Testis (tissue), 3 donors: ENCODE results near the gene PDE6B. TPM values are rescaled to one million over a fixed set of nuclear protein-coding genes. Genes with fewer than 3 reads are reported as not detected.
"Not testable (repeated sequence)": the region's sequence is repeated elsewhere in the genome, so short reads cannot be mapped to it uniquely, and the experiment has no call there.

ENCODE experiments used
- DNase-seq: peaks from one replicate; pipeline ENCODE4 v3.0.0-alpha.2; 2019
- H3K27ac ChIP-seq, 2 donors: fragments of 200-600 bp; sonication (generic); one replicate each; pipeline ENCODE4 v1.5.1; 2019
- H3K27me3 ChIP-seq: fragments of 200-600 bp; sonication (generic); one replicate; pipeline ENCODE4 v1.5.1; 2019
- H3K36me3 ChIP-seq: fragments of 200-600 bp; sonication (generic); one replicate; pipeline ENCODE4 v1.5.1; 2017; ENCODE audit warnings: low read depth; ENCODE audit errors: missing control alignments
- H3K4me1 ChIP-seq: fragments of 200-600 bp; sonication (generic); one replicate; pipeline ENCODE4 v1.5.1; 2019
- H3K4me3 ChIP-seq, 2 donors: fragments of 200-600 bp; sonication (generic); one replicate each; pipeline ENCODE4 v1.5.1; 2017 to 2019
- H3K9me3 ChIP-seq: fragments of 200-600 bp; sonication (generic); one replicate; pipeline ENCODE4 v1.5.1; 2017
- CTCF ChIP-seq, 3 experiments: fragments of 450-650 bp in 2 of 3; fragments of 200-600 bp in 1 of 3; sonication (generic) in 1 of 3; IDR thresholded peaks; one replicate each; pipeline ENCODE4 v1.5.1; 2016 to 2019; ENCODE audit warnings: antibody characterized with exemption in 3 of 3, mild to moderate bottlenecking in 2 of 3, moderate library complexity in 1 of 3
- POLR2A ChIP-seq: fragments of 450-650 bp; IDR thresholded peaks from one replicate; pipeline ENCODE4 v1.6.1; 2017; ENCODE audit warnings: antibody characterized with exemption, mild to moderate bottlenecking, moderate library complexity
- WGBS, 2 donors: methylation state at CpG; one replicate each; pipeline ENCODE4 v1.1.5; 2018; 5-methylcytosine and 5-hydroxymethylcytosine counted together
- intact Hi-C: fragments of 100-400 bp; cut with DNase I; formaldehyde crosslinking; loops from one replicate; pipeline ENCODE4 v1.15.1; 2023; ENCODE audit warnings: low total_unique reads
- polyA plus RNA-seq: library from polyadenylated mRNA; stranded (reverse); fragments of 350-450 nt; fragmentation: Illumina TruSeq; extraction: RNeasy Lipid Tissue Mini Kit (QIAGEN cat#74804); gene quantifications from one replicate; pipeline ENCODE4 v1.2.3, GENCODE V29; 2014; ENCODE audit warnings: low read depth, low replicate concordance; ENCODE audit not compliant: insufficient read depth
- total RNA-seq, 2 donors: library from RNA; depleted of rRNA; stranded (reverse); fragments of >200 nt; gene quantifications; one replicate each; pipeline ENCODE4 v1.2.3, GENCODE V29; 2016

The PDE6B gene
- total and polyA plus RNA-seq, 3 donors from 2014 or later: 5.9 to 11.4 (median 5.9) TPM

- Histone ChIP-seq H3K27me3 (no peaks in the 10 kb centered on the region), H3K27ac (no peak overlapping the region), H3K4me3 (no peak overlapping the region), H3K9me3 (no peaks in the 10 kb centered on the region), H3K36me3 (no peaks in the 10 kb centered on the region), H3K4me1 (peaks cover 5% of the 10 kb centered on the region)
- intact Hi-C loops: no loop called here
- 82 to 87% methylated on average over 19 of the region's 22 CpGs for WGBS, 2 donors
- no peak for DNase-seq
- TF ChIP-seq CTCF (IDR thresholded peaks at IDR 0.05) (no peak), POLR2A (no peak)
Observed at GRCh38 chr4:666436-666810, 41.0 kb downstream of the PDE6B start.

- 88 to 92% methylated on average over 8 to 28 of the region's 28 CpGs for WGBS, 2 donors
- TF ChIP-seq CTCF (IDR thresholded peaks at IDR 0.05): no peak
- no peak for TF ChIP-seq POLR2A
Observed at GRCh38 chr4:666822-667544, 41.6 kb downstream of the PDE6B start.

DNA sequence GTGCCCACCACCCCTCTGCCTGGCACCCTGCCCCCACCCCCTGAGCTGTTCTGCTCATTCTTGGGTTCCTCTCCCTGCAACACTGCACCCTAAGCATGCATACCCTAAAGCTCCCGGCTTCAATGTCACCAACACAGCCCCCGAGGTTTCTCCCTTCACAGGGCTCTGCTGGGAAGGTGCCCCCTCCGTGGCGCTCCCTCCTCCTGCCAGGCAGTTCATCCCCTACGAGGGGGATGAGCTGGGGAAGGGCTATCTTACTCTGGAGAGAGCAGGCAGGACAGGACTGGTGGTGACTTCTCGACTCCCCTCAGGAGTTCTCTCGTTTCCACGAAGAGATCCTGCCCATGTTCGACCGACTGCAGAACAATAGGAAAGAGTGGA lies 42.2 kb downstream of the PDE6B start:
- no peak for TF ChIP-seq CTCF (IDR thresholded peaks at IDR 0.05)
- TF ChIP-seq POLR2A: no peak

More at GRCh38 chr4:666822-667544, 41.6 kb downstream of the PDE6B start:
- intact Hi-C loops: no loop called here
- DNase-seq: no peak
- Histone ChIP-seq H3K36me3 (no peaks in the 10 kb centered on the region), H3K9me3 (no peaks in the 10 kb centered on the region), H3K27me3 (no peaks in the 10 kb centered on the region), H3K27ac (no peak overlapping the region), H3K4me3 (no peak overlapping the region), H3K4me1 (peaks cover 5% of the 10 kb centered on the region)

DNA sequence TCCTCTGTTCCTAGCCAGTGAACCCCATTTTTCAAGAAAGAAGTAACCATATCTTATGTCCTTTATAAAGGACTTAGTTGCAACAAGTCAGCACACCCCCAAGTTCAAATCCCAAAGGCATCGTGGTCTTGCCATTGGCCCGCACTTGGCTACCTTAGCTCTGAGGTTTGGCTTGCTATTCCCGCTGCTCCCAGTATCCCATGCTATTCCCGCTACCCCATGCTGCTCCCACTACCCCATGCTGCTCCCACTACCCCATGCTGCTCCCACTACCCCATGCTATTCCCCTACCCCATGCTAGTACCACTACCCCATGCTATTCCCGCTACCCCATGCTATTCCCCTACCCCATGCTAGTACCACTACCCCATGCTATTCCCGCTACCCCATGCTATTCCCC lies 42.8 kb downstream of the PDE6B start:
- H3K27ac ChIP-seq, H3K9me3 ChIP-seq, H3K27me3 ChIP-seq, DNase-seq, intact Hi-C loops, H3K36me3 ChIP-seq, H3K4me1 ChIP-seq, H3K4me3 ChIP-seq: not testable (repeated sequence)
- 93 to 96% methylated on average over 6 of the region's 6 CpGs for WGBS, 2 donors

More for the DNA sequence above, 42.2 kb downstream of the PDE6B start:
- no peak for DNase-seq
- H3K9me3 ChIP-seq: no peaks in the 10 kb centered on the region
- H3K4me3 ChIP-seq: no peak overlapping the region
- WGBS, 2 donors: 67 to 72% methylated on average over 8 to 10 of the region's 10 CpGs
- intact Hi-C loops: no loop called here
- H3K27me3 ChIP-seq: no peaks in the 10 kb centered on the region
- H3K27ac ChIP-seq: no peak overlapping the region
- H3K36me3 ChIP-seq: no peaks in the 10 kb centered on the region
- peaks cover 5% of the 10 kb centered on the region for H3K4me1 ChIP-seq

DNA sequence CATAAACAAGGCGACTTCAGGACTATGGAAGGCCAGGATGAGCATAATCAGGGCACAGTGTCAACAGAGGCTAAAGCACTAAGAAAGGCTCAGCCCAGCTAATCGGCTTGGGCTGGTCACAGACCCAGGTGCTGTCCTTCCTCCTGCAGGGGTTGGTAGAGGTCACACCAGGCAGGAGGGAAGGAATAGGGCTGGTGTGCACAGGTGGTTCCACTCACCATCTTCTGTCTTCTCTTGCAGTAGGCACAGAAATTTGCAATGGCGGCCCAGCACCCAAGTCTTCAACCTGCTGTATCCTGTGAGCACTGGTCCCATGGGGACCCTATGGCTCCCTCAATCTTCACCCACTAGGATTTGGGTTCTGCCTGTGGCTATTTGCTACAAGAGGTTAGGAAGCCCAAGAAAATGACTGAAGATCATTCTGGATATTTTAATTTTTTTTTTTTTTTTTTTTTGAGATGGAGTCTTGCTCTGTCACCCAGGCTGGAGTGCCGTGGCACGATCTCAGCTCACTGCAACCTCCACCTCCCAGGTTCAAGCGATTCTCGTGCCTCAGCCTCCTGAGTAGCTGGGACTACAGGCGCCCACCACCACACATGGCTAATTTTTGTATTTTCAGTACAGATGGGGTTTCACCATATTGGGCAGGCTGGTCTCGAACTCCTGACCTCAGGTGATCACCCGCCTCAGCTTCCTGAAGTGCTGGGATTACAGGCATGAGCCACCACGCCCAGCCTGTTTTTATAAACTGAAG lies 44.6 kb downstream of the PDE6B start:
- H3K4me3 ChIP-seq, intact Hi-C loops, H3K9me3 ChIP-seq, DNase-seq, H3K27ac ChIP-seq, H3K27me3 ChIP-seq, H3K36me3 ChIP-seq, H3K4me1 ChIP-seq: not testable (repeated sequence)
- 92 to 94% methylated on average over 11 of the region's 11 CpGs for WGBS, 2 donors
